ENCODE results near the gene APEX2.

APEX2 gene

GRCh38 chrX:54991706-54992105 lies 8.5 kb upstream of the APEX2 start:
- Histone ChIP-seq H3K4me1 (ENCODE audit: control insufficient read depth in 5 of 5, insufficient read depth in 5 of 5, low read length in 5 of 5) (peaks cover 0 to 25% (median 17%) of the 10 kb centered on the region in 5 donors), H3K36me3 (ENCODE audit: control insufficient read depth in 5 of 5, insufficient read depth in 5 of 5, low read length in 5 of 5) (no peaks in the 10 kb centered on the region), H3K9ac (ENCODE audit: low read length in 5 of 5) (no peak overlapping the region), H3K27ac (ENCODE audit: low read depth, low read length) (no peak overlapping the region), H3K27me3 (ENCODE audit: control insufficient read depth in 5 of 5, insufficient read depth in 4 of 5, low read length in 5 of 5) (peaks cover 0 to 8% (median 1%) of the 10 kb centered on the region in 5 donors), H3K9me3 (ENCODE audit: control insufficient read depth in 5 of 5, low read length in 5 of 5) (no peaks in the 10 kb centered on the region), H3K4me3 (ENCODE audit: low read depth in 1 of 5, low read length in 5 of 5) (no peak overlapping the region)

GRCh38 chrX:54992911-54993622 lies 7.1 kb upstream of the APEX2 start:
- Histone ChIP-seq H3K27me3 (ENCODE audit: control insufficient read depth in 5 of 5, insufficient read depth in 4 of 5, low read length in 5 of 5) (peaks cover 0 to 8% (median 3%) of the 10 kb centered on the region in 5 donors), H3K36me3 (ENCODE audit: control insufficient read depth in 5 of 5, insufficient read depth in 5 of 5, low read length in 5 of 5) (no peaks in the 10 kb centered on the region), H3K9me3 (ENCODE audit: control insufficient read depth in 5 of 5, low read length in 5 of 5) (no peaks in the 10 kb centered on the region), H3K9ac (ENCODE audit: low read length in 5 of 5) (peak overlapping the region in 1 of 5 donors; percentile 22), H3K27ac (ENCODE audit: low read depth, low read length) (peak overlapping the region; percentile 82), H3K4me1 (ENCODE audit: control insufficient read depth in 5 of 5, insufficient read depth in 5 of 5, low read length in 5 of 5) (peaks cover 0 to 25% (median 21%) of the 10 kb centered on the region in 5 donors), H3K4me3 (ENCODE audit: low read depth in 1 of 5, low read length in 5 of 5) (peak overlapping the region in 2 of 5 donors; percentile 22 to 33)

DNA sequence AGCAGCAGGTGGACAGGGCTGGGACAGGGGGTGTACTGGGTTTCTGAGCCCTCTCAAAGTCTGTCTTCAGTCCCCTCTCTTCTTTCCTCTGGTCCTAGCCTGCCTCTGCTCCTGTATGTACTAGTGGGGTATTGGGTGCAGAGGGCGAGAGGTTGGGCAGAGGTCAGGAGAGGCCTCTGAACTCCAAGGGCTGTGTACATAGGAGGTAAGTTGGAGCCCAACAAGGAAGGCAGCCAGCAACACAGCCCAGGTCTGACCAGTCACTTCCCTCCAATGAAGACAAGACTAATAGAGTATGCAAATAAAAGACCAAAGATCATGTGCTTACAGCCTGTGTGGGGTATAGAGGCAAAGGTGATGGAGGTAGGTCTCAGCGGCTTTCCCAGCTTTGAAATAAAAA lies 6.1 kb upstream of the APEX2 start, which contains the start of gene PFKFB1:
Gene PFKFB1 (minus strand): TSS at position 90 of the 400 bp plus-strand sequence. CDS start 181 bp downstream, outside the sequence.
- peaks cover 0 to 8% (median 3%) of the 10 kb centered on the region in 5 donors for H3K27me3 ChIP-seq (ENCODE audit: control insufficient read depth in 5 of 5, insufficient read depth in 4 of 5, low read length in 5 of 5)
- H3K27ac ChIP-seq (ENCODE audit: low read depth, low read length) = peak within 1 kb of the TSS; percentile 82
- no peaks in the 10 kb centered on the region for H3K36me3 ChIP-seq (ENCODE audit: control insufficient read depth in 5 of 5, insufficient read depth in 5 of 5, low read length in 5 of 5)
- no peak within 1 kb of the TSS for H3K9ac ChIP-seq (ENCODE audit: low read length in 5 of 5)
- peak within 1 kb of the TSS in 4 of 5 donors; percentile 6 to 42 (median 25) for H3K4me3 ChIP-seq (ENCODE audit: low read depth in 1 of 5, low read length in 5 of 5)
- H3K4me1 ChIP-seq (ENCODE audit: control insufficient read depth in 5 of 5, insufficient read depth in 5 of 5, low read length in 5 of 5) = peaks cover 0 to 28% (median 22%) of the 10 kb centered on the region in 5 donors
- no peaks in the 10 kb centered on the region for H3K9me3 ChIP-seq (ENCODE audit: control insufficient read depth in 5 of 5, low read length in 5 of 5)

DNA sequence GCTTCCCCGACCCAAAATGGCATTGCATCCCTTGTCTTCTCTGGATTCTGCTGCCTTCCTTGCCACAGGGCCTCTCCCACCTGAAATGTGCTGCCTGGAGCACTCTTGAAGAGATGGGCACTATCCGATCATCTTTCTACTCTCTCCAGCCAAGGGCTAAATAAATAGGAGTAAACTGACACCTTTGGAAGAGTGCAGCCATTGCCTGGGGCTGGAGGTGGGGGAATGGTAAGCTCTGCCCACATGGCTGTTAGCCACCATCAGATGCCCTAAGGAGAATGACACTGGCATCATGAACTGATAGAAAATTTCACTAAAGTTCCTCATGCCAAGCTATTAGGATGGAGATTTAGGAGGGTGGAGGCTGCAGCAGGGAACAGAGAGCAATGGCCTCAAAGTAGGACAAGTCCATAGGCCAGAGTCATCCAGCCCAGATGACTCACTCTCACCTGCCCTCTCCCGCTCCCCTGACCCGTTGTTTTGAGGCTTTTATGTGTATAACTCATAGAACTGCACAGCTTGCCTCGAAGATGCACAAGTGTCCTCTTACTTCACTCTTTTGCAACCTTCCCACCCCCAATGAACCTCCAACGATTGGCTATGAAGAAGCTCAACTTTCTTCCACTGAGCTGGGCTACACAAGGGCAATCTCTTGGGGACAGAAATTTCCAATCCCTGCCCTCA lies 5.4 kb upstream of the APEX2 start:
- Histone ChIP-seq H3K36me3 (ENCODE audit: control insufficient read depth in 5 of 5, insufficient read depth in 5 of 5, low read length in 5 of 5) (no peaks in the 10 kb centered on the region), H3K4me3 (ENCODE audit: low read depth in 1 of 5, low read length in 5 of 5) (peak overlapping the region in 3 of 5 donors; percentile 22 to 42 (median 28)), H3K27me3 (ENCODE audit: control insufficient read depth in 5 of 5, insufficient read depth in 4 of 5, low read length in 5 of 5) (peaks cover 0 to 8% (median 3%) of the 10 kb centered on the region in 5 donors), H3K9me3 (ENCODE audit: control insufficient read depth in 5 of 5, low read length in 5 of 5) (peaks cover 0 to 3% (median 0%) of the 10 kb centered on the region in 5 donors), H3K4me1 (ENCODE audit: control insufficient read depth in 5 of 5, insufficient read depth in 5 of 5, low read length in 5 of 5) (peaks cover 0 to 32% (median 24%) of the 10 kb centered on the region in 5 donors), H3K27ac (ENCODE audit: low read depth, low read length) (peak overlapping the region; percentile 86), H3K9ac (ENCODE audit: low read length in 5 of 5) (no peak overlapping the region)

DNA sequence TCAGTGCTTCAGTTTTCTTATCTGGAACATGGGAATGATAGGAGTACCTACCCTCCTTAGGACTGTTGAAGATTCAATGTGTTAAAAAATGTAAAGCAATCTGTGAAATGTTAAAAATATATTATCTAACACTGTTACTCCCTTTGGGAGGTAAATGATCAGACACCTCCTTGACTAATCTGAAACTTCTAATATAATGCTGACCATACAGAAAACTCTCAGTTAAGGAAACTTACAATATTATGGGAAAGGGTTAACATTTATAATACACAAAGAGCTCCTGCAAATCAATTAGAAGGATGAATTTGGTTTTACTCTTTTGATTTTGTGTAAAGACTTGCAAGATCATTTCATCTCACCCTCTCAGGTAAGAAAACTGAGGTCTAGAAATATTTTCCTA lies 4.5 kb upstream of the APEX2 start:
- H3K27me3 ChIP-seq (ENCODE audit: control insufficient read depth in 5 of 5, insufficient read depth in 4 of 5, low read length in 5 of 5) = peaks cover 0 to 8% (median 3%) of the 10 kb centered on the region in 5 donors
- H3K4me1 ChIP-seq (ENCODE audit: control insufficient read depth in 5 of 5, insufficient read depth in 5 of 5, low read length in 5 of 5) = peaks cover 0 to 35% (median 22%) of the 10 kb centered on the region in 5 donors
- H3K9ac ChIP-seq (ENCODE audit: low read length in 5 of 5) = peak overlapping the region in 3 of 5 donors; percentile 13 to 87 (median 68)
- peak overlapping the region; percentile 86 for H3K27ac ChIP-seq (ENCODE audit: low read depth, low read length)
- no peaks in the 10 kb centered on the region for H3K36me3 ChIP-seq (ENCODE audit: control insufficient read depth in 5 of 5, insufficient read depth in 5 of 5, low read length in 5 of 5)
- peaks cover 0 to 4% (median 0%) of the 10 kb centered on the region in 5 donors for H3K9me3 ChIP-seq (ENCODE audit: control insufficient read depth in 5 of 5, low read length in 5 of 5)
- peak overlapping the region in 2 of 5 donors; percentile 36 to 59 for H3K4me3 ChIP-seq (ENCODE audit: low read depth in 1 of 5, low read length in 5 of 5)

GRCh38 chrX:55004231-55004630 lies 4.1 kb downstream of the APEX2 start:
- Histone ChIP-seq H3K9me3 (ENCODE audit: control insufficient read depth in 5 of 5, low read length in 5 of 5) (peaks cover 0 to 4% (median 0%) of the 10 kb centered on the region in 5 donors), H3K36me3 (ENCODE audit: control insufficient read depth in 5 of 5, insufficient read depth in 5 of 5, low read length in 5 of 5) (peaks cover 3 to 47% (median 27%) of the 10 kb centered on the region in 5 donors), H3K27ac (ENCODE audit: low read depth, low read length) (no peak overlapping the region), H3K9ac (ENCODE audit: low read length in 5 of 5) (no peak overlapping the region), H3K4me1 (ENCODE audit: control insufficient read depth in 5 of 5, insufficient read depth in 5 of 5, low read length in 5 of 5) (peaks cover 4 to 44% (median 28%) of the 10 kb centered on the region in 5 donors), H3K27me3 (ENCODE audit: control insufficient read depth in 5 of 5, insufficient read depth in 4 of 5, low read length in 5 of 5) (peaks cover 0 to 15% (median 2%) of the 10 kb centered on the region in 5 donors), H3K4me3 (ENCODE audit: low read depth in 1 of 5, low read length in 5 of 5) (no peak overlapping the region)

GRCh38 chrX:55005256-55005655 lies 5.1 kb downstream of the APEX2 start:
- H3K4me1 ChIP-seq (ENCODE audit: control insufficient read depth in 5 of 5, insufficient read depth in 5 of 5, low read length in 5 of 5) = peaks cover 4 to 44% (median 25%) of the 10 kb centered on the region in 5 donors
- H3K27me3 ChIP-seq (ENCODE audit: control insufficient read depth in 5 of 5, insufficient read depth in 4 of 5, low read length in 5 of 5) = peaks cover 0 to 15% (median 2%) of the 10 kb centered on the region in 5 donors
- no peak overlapping the region for H3K9ac ChIP-seq (ENCODE audit: low read length in 5 of 5)
- peaks cover 3 to 47% (median 27%) of the 10 kb centered on the region in 5 donors for H3K36me3 ChIP-seq (ENCODE audit: control insufficient read depth in 5 of 5, insufficient read depth in 5 of 5, low read length in 5 of 5)
- H3K27ac ChIP-seq (ENCODE audit: low read depth, low read length) = no peak overlapping the region
- H3K9me3 ChIP-seq (ENCODE audit: control insufficient read depth in 5 of 5, low read length in 5 of 5) = no peaks in the 10 kb centered on the region
- no peak overlapping the region for H3K4me3 ChIP-seq (ENCODE audit: low read depth in 1 of 5, low read length in 5 of 5)

GRCh38 chrX:55006827-55007621 lies 6.9 kb downstream of the APEX2 start:
- no peak overlapping the region for H3K9ac ChIP-seq (ENCODE audit: low read length in 5 of 5)
- H3K27ac ChIP-seq (ENCODE audit: low read depth, low read length) = peak overlapping the region; percentile 55
- no peak overlapping the region for H3K4me3 ChIP-seq (ENCODE audit: low read depth in 1 of 5, low read length in 5 of 5)
- no peaks in the 10 kb centered on the region for H3K9me3 ChIP-seq (ENCODE audit: control insufficient read depth in 5 of 5, low read length in 5 of 5)
- peaks cover 4 to 37% (median 17%) of the 10 kb centered on the region in 5 donors for H3K4me1 ChIP-seq (ENCODE audit: control insufficient read depth in 5 of 5, insufficient read depth in 5 of 5, low read length in 5 of 5)
- H3K27me3 ChIP-seq (ENCODE audit: control insufficient read depth in 5 of 5, insufficient read depth in 4 of 5, low read length in 5 of 5) = peaks cover 0 to 18% (median 2%) of the 10 kb centered on the region in 5 donors
- H3K36me3 ChIP-seq (ENCODE audit: control insufficient read depth in 5 of 5, insufficient read depth in 5 of 5, low read length in 5 of 5) = peaks cover 3 to 47% (median 25%) of the 10 kb centered on the region in 5 donors

DNA sequence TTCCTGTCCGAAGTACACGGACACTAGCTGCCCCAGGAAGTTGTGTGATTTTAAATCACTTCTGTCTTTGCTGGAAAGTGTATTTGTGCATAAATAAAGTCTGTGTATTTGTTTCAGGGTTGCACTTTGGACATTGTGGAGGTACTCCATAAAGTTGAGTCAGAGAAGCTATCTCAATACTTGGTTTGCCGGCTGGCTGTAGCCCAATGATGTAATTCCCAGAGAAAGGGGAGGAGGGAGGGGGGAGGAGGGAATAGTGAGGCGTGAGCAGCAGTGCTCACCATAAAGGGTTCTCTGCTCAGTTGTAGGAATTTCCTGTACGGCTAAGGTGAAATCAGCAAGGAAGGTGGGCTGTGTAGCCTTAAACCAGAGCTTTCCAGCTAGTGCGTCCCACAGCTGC lies 7.5 kb downstream of the APEX2 start:
- H3K9me3 ChIP-seq (ENCODE audit: control insufficient read depth in 5 of 5, low read length in 5 of 5) = no peaks in the 10 kb centered on the region
- no peak overlapping the region for H3K9ac ChIP-seq (ENCODE audit: low read length in 5 of 5)
- peak overlapping the region; percentile 55 for H3K27ac ChIP-seq (ENCODE audit: low read depth, low read length)
- H3K36me3 ChIP-seq (ENCODE audit: control insufficient read depth in 5 of 5, insufficient read depth in 5 of 5, low read length in 5 of 5) = peaks cover 3 to 42% (median 23%) of the 10 kb centered on the region in 5 donors
- H3K4me1 ChIP-seq (ENCODE audit: control insufficient read depth in 5 of 5, insufficient read depth in 5 of 5, low read length in 5 of 5) = peaks cover 4 to 37% (median 17%) of the 10 kb centered on the region in 5 donors
- H3K4me3 ChIP-seq (ENCODE audit: low read depth in 1 of 5, low read length in 5 of 5) = no peak overlapping the region
- peaks cover 0 to 14% (median 2%) of the 10 kb centered on the region in 5 donors for H3K27me3 ChIP-seq (ENCODE audit: control insufficient read depth in 5 of 5, insufficient read depth in 4 of 5, low read length in 5 of 5)

All from subcutaneous abdominal adipose tissue (tissue), 5 donors.